GM19463 (cell line): ENCODE data around the gene TEDC2.
A peak's percentile ranks its signal among the peaks of the same experiment; 100 is the strongest.

Experiments
- ATAC-seq: cut with Tn5 transposase; IDR thresholded peaks from one replicate; pipeline ENCODE4 v1.9.1; 2021; ENCODE audit warnings: mild to moderate bottlenecking, moderate library complexity; ENCODE audit not compliant: unreplicated experiment

Gene TEDC2

GRCh38 chr16:2465653-2466415 is 5.9 kb downstream of the TEDC2 start:
- no peak for ATAC-seq

GRCh38 chr16:2466667-2467527 is 7.0 kb downstream of the TEDC2 start:
- ATAC-seq: no peak

GRCh38 chr16:2467528-2468232 is 7.8 kb downstream of the TEDC2 start:
- ATAC-seq: no peak

GRCh38 chr16:2468233-2468724 is 8.4 kb downstream of the TEDC2 start:
- no peak for ATAC-seq

- ATAC-seq: peak; percentile 36
Observed at GRCh38 chr16:2468725-2469398, 9.0 kb downstream of the TEDC2 start.

DNA sequence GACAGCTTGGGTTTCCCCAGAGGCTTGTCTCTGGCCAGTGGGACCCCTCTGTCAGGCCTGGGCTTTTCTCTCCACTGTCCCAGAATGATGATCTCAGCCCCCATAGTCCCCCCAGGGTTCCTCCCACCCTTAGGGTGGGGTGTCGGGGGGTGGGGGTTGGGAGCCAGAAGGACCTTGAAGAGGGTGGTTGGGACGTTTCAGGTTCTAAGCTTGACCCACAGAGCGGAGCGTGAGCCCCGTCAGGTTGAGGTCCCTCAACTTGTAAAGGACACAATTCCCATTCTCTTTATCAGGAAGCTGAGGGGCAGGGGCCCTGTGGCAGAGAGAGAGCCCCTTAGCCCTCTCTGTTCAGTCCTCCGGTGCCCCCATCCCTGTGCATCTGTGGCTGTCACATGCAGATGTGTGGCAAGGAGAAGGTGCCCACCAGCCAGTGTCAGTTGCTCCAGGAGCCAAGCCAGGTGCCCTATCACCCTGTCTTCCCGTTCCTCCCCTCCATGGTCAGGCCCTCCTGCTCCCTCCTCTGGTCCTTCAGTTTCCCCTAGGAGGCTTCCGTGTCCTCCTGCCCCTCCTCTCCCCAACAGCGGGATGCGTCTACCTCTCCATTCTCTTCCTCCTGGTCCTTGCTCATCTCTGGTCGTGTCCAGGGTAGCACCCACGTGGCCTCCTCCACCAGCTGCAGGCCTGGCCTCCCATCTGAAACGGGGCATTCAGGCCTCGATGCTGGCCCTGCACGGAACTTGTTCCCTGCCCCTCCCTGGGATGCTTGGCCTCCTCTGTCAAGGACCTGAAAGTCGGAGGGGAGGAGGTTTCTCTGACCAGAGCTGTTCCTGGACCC is 9.7 kb downstream of the TEDC2 start:
- no peak for ATAC-seq

DNA sequence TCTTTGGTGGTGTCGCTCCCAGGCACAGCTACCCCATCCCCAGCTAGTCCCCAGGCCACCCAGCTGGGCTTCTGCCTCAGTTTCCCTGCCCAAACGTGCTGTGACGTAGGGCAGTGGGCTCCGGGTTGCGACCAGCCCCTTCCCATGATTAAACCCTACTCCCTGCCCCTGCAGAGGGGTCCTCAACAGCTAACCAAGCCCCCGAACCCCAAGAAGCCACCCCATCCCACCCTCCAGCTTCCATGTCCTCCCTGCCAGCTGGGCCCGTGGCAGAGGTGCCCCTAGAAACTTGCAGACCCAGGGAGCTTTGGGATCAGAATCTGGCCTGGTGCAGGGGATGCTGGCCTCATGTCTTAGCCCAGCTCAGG is 10.3 kb downstream of the TEDC2 start:
- no peak for ATAC-seq

- ATAC-seq: no peak
Observed at GRCh38 chr16:2470603-2471015, 10.7 kb downstream of the TEDC2 start.

GRCh38 chr16:2471016-2471652 is 11.2 kb downstream of the TEDC2 start, which contains the start of gene NTN3:
Gene NTN3, plus strand, starts transcription at chr16:2471297. Its CDS starts 405 bp downstream, at chr16:2471702.
- no peak for ATAC-seq

- no peak for ATAC-seq
Observed at GRCh38 chr16:2471653-2472487, 12.0 kb downstream of the TEDC2 start.

DNA sequence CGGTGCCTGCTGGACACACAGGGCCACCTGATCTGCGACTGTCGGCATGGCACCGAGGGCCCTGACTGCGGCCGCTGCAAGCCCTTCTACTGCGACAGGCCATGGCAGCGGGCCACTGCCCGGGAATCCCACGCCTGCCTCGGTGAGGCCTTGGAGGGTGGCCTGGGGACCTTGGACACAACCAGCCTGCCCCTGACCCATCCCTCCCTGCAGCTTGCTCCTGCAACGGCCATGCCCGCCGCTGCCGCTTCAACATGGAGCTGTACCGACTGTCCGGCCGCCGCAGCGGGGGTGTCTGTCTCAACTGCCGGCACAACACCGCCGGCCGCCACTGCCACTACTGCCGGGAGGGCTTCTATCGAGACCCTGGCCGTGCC is 12.6 kb downstream of the TEDC2 start:
- no peak for ATAC-seq

- ATAC-seq: no peak
Observed at GRCh38 chr16:2472885-2473445, 13.1 kb downstream of the TEDC2 start.

- no peak for ATAC-seq
Observed at GRCh38 chr16:2473446-2473926, 13.6 kb downstream of the TEDC2 start.

- ATAC-seq: peak; percentile 43
Observed at GRCh38 chr16:2473999-2474876, 14.3 kb downstream of the TEDC2 start.

- peak; percentile 63 for ATAC-seq
Observed at GRCh38 chr16:2474877-2475412, 15.0 kb downstream of the TEDC2 start, which contains the start of gene TBC1D24. Gene TBC1D24, plus strand, starts transcription at chr16:2475127. Its CDS starts 21,022 bp downstream, at chr16:2496149.
